H9 (cell line): Measurements from ENCODE around the gene LIPT1. TPM values are rescaled to one million over a fixed set of nuclear protein-coding genes. Genes with fewer than 3 reads are reported as not detected.

ENCODE experiments used
- DNase-seq: peaks from one replicate; pipeline ENCODE4 v3.0.0-alpha.2; 2017
- H2AFZ ChIP-seq: one replicate; pipeline ENCODE4 v1.6.1; 2013; ENCODE audit warnings: mild to moderate bottlenecking, low read length, control low read depth, moderate library complexity
- H2AK5ac ChIP-seq: 2 replicates; pipeline ENCODE4 v1.6.1; 2013; ENCODE audit warnings: low read length, control low read depth, mixed read lengths; ENCODE audit not compliant: insufficient read length
- H2BK120ac ChIP-seq: one replicate; pipeline ENCODE4 v1.6.1; 2013; ENCODE audit warnings: low read depth, mild to moderate bottlenecking, low read length, control low read depth, inconsistent platforms; ENCODE audit not compliant: poor library complexity, severe bottlenecking
- H2BK12ac ChIP-seq: 2 replicates; pipeline ENCODE4 v1.6.1; 2013; ENCODE audit warnings: low read length, control low read depth, mixed read lengths, low read depth; ENCODE audit not compliant: insufficient read length
- H2BK15ac ChIP-seq: 2 replicates; pipeline ENCODE4 v1.6.1; 2013; ENCODE audit warnings: low read depth, low read length, control low read depth
- H2BK20ac ChIP-seq: one replicate; pipeline ENCODE4 v1.6.1; 2013; ENCODE audit warnings: low read depth, mild to moderate bottlenecking, low read length, control low read depth, inconsistent platforms; ENCODE audit not compliant: poor library complexity, severe bottlenecking
- H2BK5ac ChIP-seq: 2 replicates; pipeline ENCODE4 v1.6.1; 2013; ENCODE audit warnings: low read length, control low read depth, mixed read lengths; ENCODE audit not compliant: insufficient read length
- H3K14ac ChIP-seq: 2 replicates; pipeline ENCODE4 v1.6.1; 2013; ENCODE audit warnings: low read length, control low read depth; ENCODE audit not compliant: insufficient read depth
- H3K18ac ChIP-seq: 2 replicates; pipeline ENCODE4 v1.6.1; 2013; ENCODE audit warnings: low read depth, mild to moderate bottlenecking, mixed read lengths, low read length, control low read depth; ENCODE audit not compliant: insufficient read length
- H3K23ac ChIP-seq: 2 replicates; pipeline ENCODE4 v1.6.1; 2013; ENCODE audit warnings: low read length, control low read depth, mixed read lengths, low read depth; ENCODE audit not compliant: insufficient read length
- H3K23me2 ChIP-seq: 2 replicates; pipeline ENCODE4 v1.6.1; 2013; ENCODE audit warnings: low read depth, mild to moderate bottlenecking, mixed read lengths, low read length, control low read depth; ENCODE audit not compliant: insufficient read length, poor library complexity, severe bottlenecking
- H3K27ac ChIP-seq: 2 replicates; pipeline ENCODE4 v1.5.1; 2013; ENCODE audit warnings: low read length, control low read depth, mixed read lengths, low read depth; ENCODE audit not compliant: insufficient read length
- H3K27me3 ChIP-seq: 2 replicates; pipeline ENCODE4 v1.6.1; 2013; ENCODE audit warnings: low read length, control low read depth, inconsistent platforms; ENCODE audit not compliant: insufficient read depth
- H3K4ac ChIP-seq: 2 replicates; pipeline ENCODE4 v1.6.1; 2013; ENCODE audit warnings: low read depth, mild to moderate bottlenecking, control low read depth, inconsistent platforms, low read length, moderate library complexity
- H3K4me1 ChIP-seq: 2 replicates; pipeline ENCODE4 v1.6.1; 2013; ENCODE audit warnings: low read length, control low read depth, inconsistent platforms; ENCODE audit not compliant: insufficient read depth
- H3K4me2 ChIP-seq: 2 replicates; pipeline ENCODE4 v1.6.1; 2013; ENCODE audit warnings: low read length, control low read depth, mixed read lengths; ENCODE audit not compliant: insufficient read length, insufficient read depth
- H3K56ac ChIP-seq: 2 replicates; pipeline ENCODE4 v1.6.1; 2013; ENCODE audit warnings: low read depth, mild to moderate bottlenecking, mixed read lengths, low read length, control low read depth; ENCODE audit not compliant: insufficient read length
- H3K79me1 ChIP-seq: 2 replicates; pipeline ENCODE4 v1.6.1; 2013; ENCODE audit warnings: low read depth, mild to moderate bottlenecking, moderate library complexity, low read length, control low read depth, inconsistent platforms; ENCODE audit not compliant: insufficient read depth, poor library complexity, severe bottlenecking
- H3K79me2 ChIP-seq: 2 replicates; pipeline ENCODE4 v1.6.1; 2013; ENCODE audit warnings: low read length, control low read depth, inconsistent platforms; ENCODE audit not compliant: insufficient read depth
- H3K9ac ChIP-seq: 2 replicates; pipeline ENCODE4 v1.6.1; 2013; ENCODE audit warnings: low read length, control low read depth, mixed read lengths; ENCODE audit not compliant: insufficient read length; ENCODE audit errors: extremely low read depth
- H3K9me3 ChIP-seq: one replicate; pipeline ENCODE4 v1.6.1; 2013; ENCODE audit warnings: low read depth, low read length, inconsistent platforms; ENCODE audit not compliant: control insufficient read depth
- H3T11ph ChIP-seq: one replicate; pipeline ENCODE4 v1.6.1; 2013; ENCODE audit warnings: mild to moderate bottlenecking, low read length, control low read depth, inconsistent platforms
- H4K20me1 ChIP-seq: one replicate; pipeline ENCODE4 v1.6.1; 2013; ENCODE audit not compliant: control insufficient read depth, insufficient read length, insufficient read depth
- H4K5ac ChIP-seq: 2 replicates; pipeline ENCODE4 v1.6.1; 2013; ENCODE audit warnings: low read depth, mild to moderate bottlenecking, mixed read lengths, low read length, control low read depth; ENCODE audit not compliant: insufficient read length
- H4K8ac ChIP-seq: replicated peaks from 2 replicates; pipeline ENCODE4 v1.6.1; 2013; ENCODE audit warnings: low read length, control low read depth, mixed read lengths, low read depth; ENCODE audit not compliant: insufficient read length
- H4K91ac ChIP-seq: 2 replicates; pipeline ENCODE4 v1.6.1; 2013; ENCODE audit warnings: low read depth, mild to moderate bottlenecking, moderate library complexity, mixed read lengths, low read length, control low read depth; ENCODE audit not compliant: insufficient read length
- H3K27ac Mint-ChIP-seq, 3 experiments: 2 replicates in 2 of 3; 3 replicates in 1 of 3; pipeline ENCODE4 v1.8.0; 2020 to 2021; ENCODE audit warnings: mixed read lengths in 3 of 3, mild to moderate bottlenecking in 1 of 3, moderate library complexity in 1 of 3
- H3K27me3 Mint-ChIP-seq: 2 replicates; pipeline ENCODE4 v1.8.0; 2021; ENCODE audit warnings: low read depth, mild to moderate bottlenecking, moderate library complexity, mixed read lengths
- H3K36me3 Mint-ChIP-seq, 3 experiments: 2 replicates in 2 of 3; 3 replicates in 1 of 3; pipeline ENCODE4 v1.8.0; 2020 to 2021; ENCODE audit warnings: low read depth in 3 of 3, mixed read lengths in 3 of 3; ENCODE audit not compliant: insufficient read depth in 1 of 3
- H3K4me1 Mint-ChIP-seq, 2 experiments: 2 replicates each; pipeline ENCODE4 v1.8.0; 2020; ENCODE audit warnings: mixed read lengths in 2 of 2
- H3K4me3 Mint-ChIP-seq, 2 experiments: 2 replicates in 1 of 2; 3 replicates in 1 of 2; pipeline ENCODE4 v1.8.0; 2020 to 2021; ENCODE audit warnings: mild to moderate bottlenecking in 2 of 2, mixed read lengths in 2 of 2, moderate library complexity in 1 of 2
- H3K9me3 Mint-ChIP-seq, 2 experiments: 2 replicates in 1 of 2; 3 replicates in 1 of 2; pipeline ENCODE4 v1.8.0; 2020; ENCODE audit warnings: mild to moderate bottlenecking in 2 of 2, mixed read lengths in 2 of 2, moderate library complexity in 1 of 2
- CTCF ChIP-seq: fragments of 200-600 bp; sonication (generic); conservative IDR thresholded peaks from 3 replicates; pipeline ENCODE4 v1.8.0; 2021; ENCODE audit warnings: antibody characterized with exemption, mild to moderate bottlenecking
- total RNA-seq: library from RNA; stranded (reverse); gene quantifications from 2 replicates; pipeline ENCODE4 v1.2.1, GENCODE V29; 2021

Gene LIPT1
- total RNA-seq, 1 experiment from 2014 or later: 6.4 TPM

- Mint-ChIP-seq H3K27me3 (no peaks in the 10 kb centered on the region), H3K4me1 (peaks cover 6 to 13% of the 10 kb centered on the region in 2 experiments), H3K4me3 (no peak overlapping the region), H3K9me3 (no peaks in the 10 kb centered on the region), H3K36me3 (peaks cover 28 to 52% (median 40%) of the 10 kb centered on the region in 3 experiments), H3K27ac (no peak overlapping the region)
- H2AK5ac ChIP-seq: no peak overlapping the region
- H4K8ac ChIP-seq: no peak overlapping the region
- H3K56ac ChIP-seq: no peak overlapping the region
- H3K4me2 ChIP-seq: no peak overlapping the region
- no peak overlapping the region for H2BK120ac ChIP-seq
- H3K9me3 ChIP-seq: no peaks in the 10 kb centered on the region
- no peak overlapping the region for H3K4ac ChIP-seq
- H4K20me1 ChIP-seq: no peaks in the 10 kb centered on the region
- H3T11ph ChIP-seq: no peak overlapping the region
- no peak overlapping the region for H4K91ac ChIP-seq
- H3K9ac ChIP-seq: no peak overlapping the region
- H2BK15ac ChIP-seq: no peak overlapping the region
- no peaks in the 10 kb centered on the region for H3K27me3 ChIP-seq
- H3K18ac ChIP-seq: no peak overlapping the region
- H3K79me2 ChIP-seq: peaks cover 17% of the 10 kb centered on the region; the same call in 1 of the 2 replicates
- H4K5ac ChIP-seq: no peak overlapping the region
- no peak for TF ChIP-seq CTCF
- H2BK20ac ChIP-seq: no peak overlapping the region
- H3K27ac ChIP-seq: no peak overlapping the region
- no peaks in the 10 kb centered on the region for H3K4me1 ChIP-seq
- H2AFZ ChIP-seq: no peak overlapping the region
- no peak overlapping the region for H3K23ac ChIP-seq
- H3K23me2 ChIP-seq: no peaks in the 10 kb centered on the region
- H3K79me1 ChIP-seq: peaks cover 3% of the 10 kb centered on the region
- no peak overlapping the region for H3K14ac ChIP-seq
- H2BK12ac ChIP-seq: no peak overlapping the region
- H2BK5ac ChIP-seq: no peak overlapping the region
- no peak for DNase-seq
These were observed 32.2 kb downstream of the LIPT1 start for GRCh38 chr2:99187011-99187410.
